ENCODE data around the gene LBX2. TPM values are rescaled to one million over a fixed set of nuclear protein-coding genes. Genes with fewer than 3 reads are reported as not detected.
A peak's percentile ranks its signal among the peaks of the same experiment; 100 is the strongest.
"Not testable (repeated sequence)": the region's sequence is repeated elsewhere in the genome, so short reads cannot be mapped to it uniquely, and the experiment has no call there.

LBX2 gene
- total RNA-seq, 4 donors from 2014 or later, result 0.40 to 0.58 TPM; not detected in 2

DNA sequence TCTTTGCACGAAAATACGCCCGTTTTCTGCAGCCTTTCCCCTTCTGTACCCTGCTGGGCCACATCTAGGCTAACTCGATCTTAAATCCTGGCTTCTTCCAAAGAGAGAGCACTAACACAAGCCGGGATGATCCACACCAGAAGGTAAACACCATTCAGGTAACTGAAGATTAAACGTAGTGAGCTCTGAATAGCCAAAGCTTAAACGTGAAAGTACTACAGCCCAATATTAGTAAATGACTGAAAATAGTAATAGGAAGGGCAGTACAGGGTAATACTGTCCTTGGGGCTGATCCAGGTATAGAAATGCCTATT, 26.5 kb downstream of the LBX2 start:
- Histone ChIP-seq H3K27ac (peak overlapping the region; percentile 52 to 89 (median 86)), H3K4me1 (peaks cover 4 to 27% (median 10%) of the 10 kb centered on the region in 3 donors), H3K4me3 (peak overlapping the region; percentile 43 to 63), H3K36me3 (peaks cover 0 to 40% of the 10 kb centered on the region in 2 donors), H3K9me3 (no peaks in the 10 kb centered on the region), H3K27me3 (no peaks in the 10 kb centered on the region)
- TF ChIP-seq, protein P1, sequence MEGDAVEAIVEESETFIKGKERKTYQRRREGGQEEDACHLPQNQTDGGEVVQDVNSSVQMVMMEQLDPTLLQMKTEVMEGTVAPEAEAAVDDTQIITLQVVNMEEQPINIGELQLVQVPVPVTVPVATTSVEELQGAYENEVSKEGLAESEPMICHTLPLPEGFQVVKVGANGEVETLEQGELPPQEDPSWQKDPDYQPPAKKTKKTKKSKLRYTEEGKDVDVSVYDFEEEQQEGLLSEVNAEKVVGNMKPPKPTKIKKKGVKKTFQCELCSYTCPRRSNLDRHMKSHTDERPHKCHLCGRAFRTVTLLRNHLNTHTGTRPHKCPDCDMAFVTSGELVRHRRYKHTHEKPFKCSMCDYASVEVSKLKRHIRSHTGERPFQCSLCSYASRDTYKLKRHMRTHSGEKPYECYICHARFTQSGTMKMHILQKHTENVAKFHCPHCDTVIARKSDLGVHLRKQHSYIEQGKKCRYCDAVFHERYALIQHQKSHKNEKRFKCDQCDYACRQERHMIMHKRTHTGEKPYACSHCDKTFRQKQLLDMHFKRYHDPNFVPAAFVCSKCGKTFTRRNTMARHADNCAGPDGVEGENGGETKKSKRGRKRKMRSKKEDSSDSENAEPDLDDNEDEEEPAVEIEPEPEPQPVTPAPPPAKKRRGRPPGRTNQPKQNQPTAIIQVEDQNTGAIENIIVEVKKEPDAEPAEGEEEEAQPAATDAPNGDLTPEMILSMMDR (IDR thresholded peaks at IDR 0.05), result no peak
- TF ChIP-seq POLR2A (IDR thresholded peaks at IDR 0.05) (no peak), POLR2AphosphoS5 (IDR thresholded peaks at IDR 0.05) (no peak), EP300 (IDR thresholded peaks at IDR 0.05) (no peak)
- ATAC-seq, result peak; percentile 2
- WGBS, 2 donors (ENCODE audit: low coverage in 1 of 2), result 7 to 12% methylated on average over 7 of the region's 7 CpGs

DNA sequence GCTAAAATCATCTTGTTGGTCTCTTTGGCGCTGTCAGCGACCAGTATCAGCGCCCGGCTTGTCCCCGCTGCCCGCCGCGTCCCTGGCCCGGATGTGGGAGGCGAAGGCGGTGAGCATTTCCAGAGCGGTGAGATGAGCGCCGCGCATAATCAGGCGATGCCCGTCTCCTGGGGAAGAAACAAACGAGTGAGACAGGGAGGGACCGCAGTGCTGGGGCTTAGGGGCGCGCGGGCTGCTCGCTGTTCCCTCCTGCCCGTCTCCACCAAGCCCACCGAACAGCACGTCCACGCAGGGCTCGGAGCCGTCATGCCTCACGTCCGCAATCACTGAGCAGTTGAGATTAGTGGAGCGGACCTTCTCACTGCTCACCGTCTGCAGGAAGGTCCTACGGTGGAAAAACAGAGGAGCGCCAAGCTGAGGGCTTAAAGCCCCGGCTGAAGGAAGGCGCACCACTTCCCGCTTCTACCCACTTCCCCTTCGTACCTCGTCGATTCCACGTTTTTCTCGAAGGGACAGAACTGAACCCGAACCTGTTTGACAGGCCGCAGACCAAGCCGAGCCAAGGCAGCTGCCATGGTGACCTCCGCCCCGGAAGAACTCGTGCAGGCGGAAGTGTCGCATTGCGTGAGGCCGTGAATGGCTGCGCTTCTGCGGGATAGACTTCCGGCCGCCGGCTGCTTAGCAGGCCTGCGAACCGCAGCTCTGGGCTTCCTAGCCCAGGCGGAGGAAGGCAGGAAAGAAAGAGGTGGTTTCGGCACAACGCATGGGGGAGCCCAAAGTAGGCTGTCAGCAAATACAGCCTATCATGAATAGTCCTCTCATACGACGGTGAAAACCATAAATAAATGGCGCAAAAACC, 27.1 kb downstream of the LBX2 start, which contains the start of gene MRPL53:
MRPL53 (minus strand) TSS at position 595 of the 859 bp plus-strand sequence; CDS start at position 575, 20 bp downstream.
- ATAC-seq, result peak; percentile 96
- TF ChIP-seq POLR2A (IDR thresholded peaks at IDR 0.05), result peak; percentile 75 to 80
- TF ChIP-seq POLR2AphosphoS5 (IDR thresholded peaks at IDR 0.05), result peak; percentile 96
- no peak for TF ChIP-seq EP300 (IDR thresholded peaks at IDR 0.05)
- TF ChIP-seq, protein P1 (IDR thresholded peaks at IDR 0.05), result peak in 1 of 4 experiments; percentile 11
- WGBS, 2 donors (ENCODE audit: low coverage in 1 of 2), result 0 to 2% methylated on average over 1 to 12 of the region's 66 CpGs
- H3K27ac ChIP-seq, result peak within 1 kb of the TSS; percentile 52 to 89 (median 86)
- H3K4me3 ChIP-seq, result peak within 1 kb of the TSS; percentile 43 to 63
- no peaks in the 10 kb centered on the region for H3K27me3 ChIP-seq
- peaks cover 0 to 34% of the 10 kb centered on the region in 2 donors for H3K36me3 ChIP-seq
- peaks cover 4 to 27% (median 10%) of the 10 kb centered on the region in 3 donors for H3K4me1 ChIP-seq
- no peaks in the 10 kb centered on the region for H3K9me3 ChIP-seq

DNA sequence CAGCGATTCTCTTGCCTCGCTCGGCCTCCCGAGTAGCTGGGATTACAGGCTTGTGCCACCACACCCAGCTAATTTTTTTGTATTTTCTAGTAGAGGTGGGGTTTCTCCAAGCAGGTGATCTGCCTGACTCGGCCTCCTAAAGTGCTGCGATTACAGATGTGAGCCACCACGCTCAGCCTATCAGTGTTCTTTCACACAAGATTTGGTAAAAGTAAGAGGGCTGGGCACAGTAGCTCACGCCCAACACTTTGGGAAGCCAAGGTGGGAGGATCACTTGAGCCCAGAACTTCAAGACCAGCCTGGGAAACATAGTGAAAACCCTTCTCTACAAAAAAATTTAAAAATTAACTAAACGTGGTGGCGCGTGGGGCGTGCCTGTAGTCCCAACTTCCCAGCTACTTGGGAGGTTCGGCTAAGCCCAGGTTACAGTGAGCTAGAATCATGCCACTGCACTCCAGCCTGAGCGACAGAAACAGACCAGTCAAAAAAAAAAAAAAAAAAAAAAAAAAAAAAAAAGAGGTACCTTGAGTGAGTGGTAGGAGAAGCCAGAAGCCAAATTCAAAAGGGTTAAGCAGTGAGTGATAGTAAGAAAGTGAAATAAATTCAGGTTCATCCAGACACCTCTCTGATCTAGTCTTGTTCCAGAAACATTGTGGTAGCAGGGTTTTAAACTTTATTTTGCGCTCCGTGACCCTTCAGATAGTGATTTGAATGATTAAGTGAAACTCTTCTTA, 27.9 kb downstream of the LBX2 start:
- TF ChIP-seq, protein P1 (IDR thresholded peaks at IDR 0.05), result no peak
- TF ChIP-seq EP300 (IDR thresholded peaks at IDR 0.05), result no peak
- no peak for TF ChIP-seq POLR2AphosphoS5 (IDR thresholded peaks at IDR 0.05)
- no peak for TF ChIP-seq POLR2A (IDR thresholded peaks at IDR 0.05)
- H3K9me3 ChIP-seq, result no peaks in the 10 kb centered on the region
- H3K36me3 ChIP-seq, result peaks cover 0 to 26% of the 10 kb centered on the region in 2 donors
- H3K4me3 ChIP-seq, result peak overlapping the region; percentile 43 to 63
- ATAC-seq, result no peak
- H3K27me3 ChIP-seq, result no peaks in the 10 kb centered on the region
- 47 to 52% methylated on average over 6 to 11 of the region's 16 CpGs for WGBS, 2 donors (ENCODE audit: low coverage in 1 of 2)
- peak overlapping the region; percentile 52 to 89 (median 86) for H3K27ac ChIP-seq
- H3K4me1 ChIP-seq, result peaks cover 4 to 28% (median 10%) of the 10 kb centered on the region in 3 donors

DNA sequence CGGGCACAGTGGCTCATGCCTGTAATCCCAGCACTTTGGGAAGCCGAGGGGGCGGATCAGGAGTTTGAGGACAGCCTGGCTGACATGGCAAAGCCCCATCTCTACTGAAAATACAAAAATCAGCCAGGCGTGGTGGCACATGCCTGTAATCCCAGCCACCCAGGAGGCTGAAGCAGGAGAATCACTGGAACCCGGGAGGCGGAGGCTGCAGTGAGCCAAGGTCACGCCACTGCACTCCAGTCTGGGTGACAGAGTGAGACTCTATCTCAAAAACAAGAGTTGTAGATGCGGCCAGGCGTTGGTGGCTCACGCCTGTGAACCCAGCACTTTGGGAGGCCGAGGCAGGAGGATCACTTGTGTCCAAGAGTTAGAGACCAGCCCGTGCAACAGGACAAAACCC, 28.7 kb downstream of the LBX2 start:
- not testable (repeated sequence) for H3K27me3 ChIP-seq, H3K4me3 ChIP-seq, H3K9me3 ChIP-seq, ATAC-seq, H3K27ac ChIP-seq
- peaks cover 0 to 18% of the 10 kb centered on the region in 2 donors for H3K36me3 ChIP-seq
- WGBS, 2 donors (ENCODE audit: low coverage in 1 of 2), result 90 to 94% methylated on average over 4 to 5 of the region's 12 CpGs
- H3K4me1 ChIP-seq, result peaks cover 4 to 35% (median 10%) of the 10 kb centered on the region in 3 donors

DNA sequence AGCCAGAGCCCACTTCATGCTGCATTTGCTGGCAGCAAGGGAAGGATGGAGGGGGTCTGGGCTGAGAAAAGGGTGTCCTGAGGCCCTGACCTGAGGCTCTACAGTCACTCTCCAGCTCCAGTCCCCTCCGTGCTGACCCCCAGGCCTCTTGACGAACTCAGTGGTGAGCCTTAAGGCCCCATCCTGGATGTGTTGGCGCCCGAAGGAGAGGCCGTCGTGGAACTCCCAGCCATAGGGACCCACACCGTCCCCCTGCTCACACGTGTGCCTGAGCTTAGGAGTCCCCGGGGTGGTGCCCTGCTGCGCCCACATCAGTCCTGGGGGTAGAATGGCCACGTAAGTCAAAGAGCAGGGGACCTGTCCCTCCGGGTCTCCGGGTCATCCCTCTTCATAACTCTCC, 35.0 kb downstream of the LBX2 start:
- peak overlapping the region; percentile 30 to 90 (median 88) for H3K27ac ChIP-seq
- TF ChIP-seq, protein P1 (IDR thresholded peaks at IDR 0.05), result no peak
- TF ChIP-seq POLR2A (IDR thresholded peaks at IDR 0.05), result no peak
- no peak for TF ChIP-seq POLR2AphosphoS5 (IDR thresholded peaks at IDR 0.05)
- TF ChIP-seq EP300 (IDR thresholded peaks at IDR 0.05), result no peak
- no peak for ATAC-seq
- no peaks in the 10 kb centered on the region for H3K27me3 ChIP-seq
- WGBS, 2 donors (ENCODE audit: low coverage in 1 of 2), result no CpG with 5 or more reads among the region's 13 CpGs
- H3K4me1 ChIP-seq, result peaks cover 2 to 26% (median 9%) of the 10 kb centered on the region in 3 donors
- H3K4me3 ChIP-seq, result peak overlapping the region; percentile 85 to 95
- no peaks in the 10 kb centered on the region for H3K9me3 ChIP-seq
- H3K36me3 ChIP-seq, result peaks cover 0 to 25% of the 10 kb centered on the region in 2 donors

Measured in gastroesophageal sphincter (tissue), 4 donors.